CD14-positive monocyte (primary cell): Measurements from ENCODE around the gene DIS3L2. TPM values are rescaled to one million over a fixed set of nuclear protein-coding genes. Genes with fewer than 3 reads are reported as not detected.

Experiments used
- DNase-seq, 3 donors: peaks; one replicate each; pipeline ENCODE4 v3.0.0-alpha.2; 2011 to 2022
- H2AFZ ChIP-seq: 2 replicates; pipeline ENCODE4 v1.6.0; 2012; ENCODE audit warnings: mild to moderate bottlenecking, low read depth, low read length, inconsistent platforms; ENCODE audit not compliant: insufficient read depth, poor library complexity, severe bottlenecking
- H3K27ac ChIP-seq, 2 donors: 1 replicate in 1 of 2; 2 replicates in 1 of 2; pipeline ENCODE4 v1.5.1; 2012 to 2013; ENCODE audit warnings: low read length in 2 of 2, control low read depth in 1 of 2, inconsistent platforms in 1 of 2, low read depth in 1 of 2, mild to moderate bottlenecking in 1 of 2
- H3K27me3 ChIP-seq, 2 donors: one replicate each; pipeline versions ENCODE4 v1.6.0 to v1.6.1; 2011 to 2013; ENCODE audit warnings: low read length in 2 of 2; ENCODE audit not compliant: control insufficient read depth in 2 of 2, insufficient read depth in 2 of 2
- H3K36me3 ChIP-seq, 2 donors: replicated peaks in 1 of 2; 1 replicate in 1 of 2; 2 replicates in 1 of 2; pipeline versions ENCODE4 v1.5.1 to v1.6.1; 2012 to 2013; ENCODE audit warnings: low read length in 2 of 2, control low read depth in 1 of 2, inconsistent platforms in 1 of 2, mild to moderate bottlenecking in 1 of 2; ENCODE audit not compliant: insufficient read depth in 2 of 2, control insufficient read depth in 1 of 2
- H3K4me1 ChIP-seq, 2 donors: 1 replicate in 1 of 2; 2 replicates in 1 of 2; pipeline versions ENCODE4 v1.5.1 to v1.6.1; 2012 to 2013; ENCODE audit warnings: low read length in 2 of 2, control low read depth in 1 of 2, inconsistent platforms in 1 of 2, mild to moderate bottlenecking in 1 of 2, moderate library complexity in 1 of 2; ENCODE audit not compliant: insufficient read depth in 2 of 2, control insufficient read depth in 1 of 2
- H3K4me2 ChIP-seq: replicated peaks from 2 replicates; pipeline ENCODE3; 2012; ENCODE audit warnings: low read length, moderate library complexity, mild to moderate bottlenecking; ENCODE audit not compliant: poor library complexity, severe bottlenecking; ENCODE audit errors: extremely low read depth
- H3K4me3 ChIP-seq, 3 experiments: fragments of 200-600 bp in 1 of 3; sonication (generic) in 1 of 3; replicated peaks in 1 of 3; 1 replicate in 2 of 3; 2 replicates in 1 of 3; pipeline ENCODE4 v1.5.1; 2011 to 2013; ENCODE audit warnings: low read length in 3 of 3, mild to moderate bottlenecking in 3 of 3, control low read depth in 2 of 3, low read depth in 2 of 3, inconsistent platforms in 1 of 3, moderate library complexity in 1 of 3
- H3K79me2 ChIP-seq: 2 replicates; pipeline ENCODE4 v1.6.0; 2012; ENCODE audit warnings: mild to moderate bottlenecking, control low read depth, inconsistent platforms, low read length, moderate library complexity; ENCODE audit not compliant: insufficient read depth
- H3K9ac ChIP-seq: 2 replicates; pipeline ENCODE4 v1.6.0; 2017; ENCODE audit warnings: low read length, mild to moderate bottlenecking; ENCODE audit not compliant: insufficient read depth, poor library complexity, severe bottlenecking
- H3K9me3 ChIP-seq, 2 donors: replicated peaks in 1 of 2; 1 replicate in 1 of 2; 2 replicates in 1 of 2; pipeline versions ENCODE4 v1.5.1 to v1.6.1; 2012 to 2013; ENCODE audit warnings: low read length in 2 of 2, control low read depth in 1 of 2; ENCODE audit not compliant: control insufficient read depth in 1 of 2, insufficient read depth in 1 of 2
- H4K20me1 ChIP-seq: 2 replicates; pipeline ENCODE4 v1.6.0; 2012; ENCODE audit warnings: mild to moderate bottlenecking, low read length, control low read depth, moderate library complexity; ENCODE audit not compliant: insufficient read depth
- H3K27ac Mint-ChIP-seq, 7 donors: one replicate each; pipeline ENCODE4 v1.8.0; 2020; ENCODE audit warnings: mild to moderate bottlenecking in 7 of 7, mixed read lengths in 7 of 7, moderate library complexity in 6 of 7, inconsistent platforms in 2 of 7
- H3K27me3 Mint-ChIP-seq, 3 donors: one replicate each; pipeline ENCODE4 v1.8.0; 2021 to 2022; ENCODE audit warnings: low read depth in 3 of 3, mild to moderate bottlenecking in 3 of 3, mixed read lengths in 3 of 3, moderate library complexity in 3 of 3, inconsistent platforms in 1 of 3
- H3K36me3 Mint-ChIP-seq, 2 donors: one replicate each; pipeline ENCODE4 v1.8.0; 2020; ENCODE audit warnings: mixed read lengths in 2 of 2, inconsistent platforms in 1 of 2, mild to moderate bottlenecking in 1 of 2
- H3K4me1 Mint-ChIP-seq: one replicate; pipeline ENCODE4 v1.8.0; 2020; ENCODE audit warnings: mild to moderate bottlenecking, mixed read lengths
- H3K4me3 Mint-ChIP-seq, 2 donors: one replicate each; pipeline ENCODE4 v1.8.0; 2020; ENCODE audit warnings: mild to moderate bottlenecking in 2 of 2, mixed read lengths in 2 of 2, moderate library complexity in 1 of 2
- H3K9me3 Mint-ChIP-seq, 7 donors: one replicate each; pipeline ENCODE4 v1.8.0; 2020 to 2022; ENCODE audit warnings: mixed read lengths in 7 of 7, mild to moderate bottlenecking in 6 of 7, moderate library complexity in 6 of 7, inconsistent platforms in 2 of 7
- CTCF ChIP-seq: fragments of 200-600 bp; IDR thresholded peaks from one replicate; pipeline ENCODE4 v1.8.0; 2022; ENCODE audit warnings: antibody characterized with exemption, mild to moderate bottlenecking
- WGBS: methylation state at CpG from one replicate; pipeline ENCODE4 v1.1.5; 2013; ENCODE audit warnings: missing lambda C conversion rate; ENCODE audit not compliant: insufficient coverage; 5-methylcytosine and 5-hydroxymethylcytosine counted together
- intact Hi-C, 2 donors: fragments of 100-400 bp; cut with micrococcal nuclease; formaldehyde crosslinking; loops; one replicate each; pipeline versions ENCODE4 v1.15.0 to v1.15.1; 2023
- polyA plus RNA-seq, 3 donors: library from polyadenylated mRNA; depleted of rRNA in 1 of 3; unstranded in 2 of 3; stranded (reverse) in 1 of 3; fragments of 300-500 nt in 2 of 3; fragments of >200 nt in 1 of 3; fragmentation: Illumina TruSeq in 2 of 3; gene quantifications; 1 replicate in 2 of 3; 2 replicates in 1 of 3; pipeline ENCODE4 v1.2.3, GENCODE V29; 2012 to 2021

Gene DIS3L2
- polyA plus RNA-seq, 3 donors, result 6.0 to 21.7 (median 6.4) TPM

- intact Hi-C loops, result no loop called here
- WGBS, result no CpG with 5 or more reads among the region's 2 CpGs
Observed at GRCh38 chr2:232103140-232103737, 141.7 kb downstream of the DIS3L2 start.

GRCh38 chr2:232104076-232104646 is 142.6 kb downstream of the DIS3L2 start:
- no peak for TF ChIP-seq CTCF
- intact Hi-C loops, result no loop called here
- Mint-ChIP-seq H3K4me1 (peaks cover 8% of the 10 kb centered on the region), H3K27ac (no peak overlapping the region), H3K36me3 (peaks cover 2 to 3% of the 10 kb centered on the region in 2 donors), H3K9me3 (peaks cover 0 to 10% (median 5%) of the 10 kb centered on the region in 7 donors), H3K4me3 (no peak overlapping the region), H3K27me3 (peaks cover 0 to 1% (median 0%) of the 10 kb centered on the region in 3 donors)
- no peak overlapping the region for H3K4me2 ChIP-seq
- no peak for DNase-seq
- 100% methylated on average over 1 of the region's 2 CpGs for WGBS
- H4K20me1 ChIP-seq, result no peaks in the 10 kb centered on the region
- H3K36me3 ChIP-seq, result no peaks in the 10 kb centered on the region
- H3K4me3 ChIP-seq, result no peak overlapping the region
- H3K9ac ChIP-seq, result no peak overlapping the region
- peaks cover 0 to 4% of the 10 kb centered on the region in 2 donors for H3K9me3 ChIP-seq
- H3K27me3 ChIP-seq, result no peaks in the 10 kb centered on the region
- H3K27ac ChIP-seq, result no peak overlapping the region
- H3K79me2 ChIP-seq, result no peaks in the 10 kb centered on the region
- no peak overlapping the region for H2AFZ ChIP-seq
- no peaks in the 10 kb centered on the region for H3K4me1 ChIP-seq

More at GRCh38 chr2:232103140-232103737, 141.7 kb downstream of the DIS3L2 start:
- H3K4me1 ChIP-seq, result no peaks in the 10 kb centered on the region
- no peak for TF ChIP-seq CTCF
- no peaks in the 10 kb centered on the region for H3K36me3 ChIP-seq
- H4K20me1 ChIP-seq, result no peaks in the 10 kb centered on the region
- Mint-ChIP-seq H3K4me3 (no peak overlapping the region), H3K36me3 (peaks cover 3 to 4% of the 10 kb centered on the region in 2 donors), H3K27me3 (peaks cover 0 to 1% (median 0%) of the 10 kb centered on the region in 3 donors), H3K9me3 (peaks cover 0 to 12% (median 5%) of the 10 kb centered on the region in 7 donors), H3K27ac (no peak overlapping the region), H3K4me1 (peaks cover 8% of the 10 kb centered on the region)
- no peak overlapping the region for H3K27ac ChIP-seq
- no peak overlapping the region for H2AFZ ChIP-seq
- no peak for DNase-seq
- H3K9ac ChIP-seq, result no peak overlapping the region
- H3K27me3 ChIP-seq, result no peaks in the 10 kb centered on the region
- H3K9me3 ChIP-seq, result peaks cover 0 to 4% of the 10 kb centered on the region in 2 donors
- H3K79me2 ChIP-seq, result no peaks in the 10 kb centered on the region
- no peak overlapping the region for H3K4me3 ChIP-seq
- H3K4me2 ChIP-seq, result no peak overlapping the region
